Muscle layer of colon (tissue), 2 donors: ENCODE measurements around the gene GABARAP.

ENCODE experiments used
- H3K27ac ChIP-seq: one replicate; pipeline ENCODE4 v1.7.0; 2013; ENCODE audit warnings: low read depth, mild to moderate bottlenecking, low read length, moderate library complexity
- H3K27me3 ChIP-seq, 2 donors: one replicate each; pipeline ENCODE4 v1.7.0; 2013; ENCODE audit warnings: low read length in 2 of 2, mild to moderate bottlenecking in 2 of 2; ENCODE audit not compliant: insufficient read depth in 2 of 2, control insufficient read depth in 1 of 2
- H3K36me3 ChIP-seq: one replicate; pipeline ENCODE4 v1.7.0; 2013; ENCODE audit warnings: mild to moderate bottlenecking, low read length; ENCODE audit not compliant: insufficient read depth
- H3K4me1 ChIP-seq: one replicate; pipeline ENCODE4 v1.7.0; 2013; ENCODE audit warnings: mild to moderate bottlenecking, low read length; ENCODE audit not compliant: insufficient read depth
- H3K4me3 ChIP-seq, 2 donors: one replicate each; pipeline ENCODE4 v1.7.0; 2013; ENCODE audit warnings: low read length in 2 of 2, low read depth in 1 of 2, mild to moderate bottlenecking in 1 of 2, moderate library complexity in 1 of 2
- H3K9ac ChIP-seq: one replicate; pipeline ENCODE4 v1.7.0; 2013; ENCODE audit warnings: low read length
- H3K9me3 ChIP-seq: one replicate; pipeline ENCODE4 v1.7.0; 2013; ENCODE audit warnings: mild to moderate bottlenecking, low read length
- donor health status: abdominal sarcoma.
- donor health status: Adenocarcinoma of cecum.

The GABARAP gene

GRCh38 chr17:7224661-7225111, 17.6 kb downstream of the GABARAP start:
- Histone ChIP-seq H3K4me3 (no peak overlapping the region), H3K27ac (no peak overlapping the region), H3K27me3 (no peaks in the 10 kb centered on the region), H3K9me3 (no peaks in the 10 kb centered on the region), H3K9ac (no peak overlapping the region), H3K4me1 (peaks cover 14% of the 10 kb centered on the region), H3K36me3 (peaks cover 75% of the 10 kb centered on the region)

GRCh38 chr17:7224110-7224509, 18.1 kb downstream of the GABARAP start:
- no peak overlapping the region for H3K27ac ChIP-seq
- H3K4me1 ChIP-seq = peaks cover 19% of the 10 kb centered on the region
- H3K27me3 ChIP-seq = no peaks in the 10 kb centered on the region
- H3K4me3 ChIP-seq = no peak overlapping the region
- H3K9ac ChIP-seq = no peak overlapping the region
- no peaks in the 10 kb centered on the region for H3K9me3 ChIP-seq
- peaks cover 69% of the 10 kb centered on the region for H3K36me3 ChIP-seq

GRCh38 chr17:7223375-7223774, 18.9 kb downstream of the GABARAP start:
- Histone ChIP-seq H3K36me3 (peaks cover 62% of the 10 kb centered on the region), H3K4me3 (no peak overlapping the region), H3K27me3 (no peaks in the 10 kb centered on the region), H3K9ac (no peak overlapping the region), H3K27ac (no peak overlapping the region), H3K9me3 (no peaks in the 10 kb centered on the region), H3K4me1 (peaks cover 24% of the 10 kb centered on the region)

- Histone ChIP-seq H3K9me3 (no peaks in the 10 kb centered on the region), H3K27me3 (no peaks in the 10 kb centered on the region), H3K4me1 (peaks cover 29% of the 10 kb centered on the region), H3K4me3 (no peak overlapping the region), H3K27ac (no peak overlapping the region), H3K9ac (no peak overlapping the region), H3K36me3 (peaks cover 57% of the 10 kb centered on the region)
These were observed 19.3 kb downstream of the GABARAP start for GRCh38 chr17:7222972-7223292.

GRCh38 chr17:7222093-7222971, 19.9 kb downstream of the GABARAP start:
- H3K4me1 ChIP-seq = peaks cover 32% of the 10 kb centered on the region
- no peaks in the 10 kb centered on the region for H3K27me3 ChIP-seq
- no peak overlapping the region for H3K4me3 ChIP-seq
- peaks cover 51% of the 10 kb centered on the region for H3K36me3 ChIP-seq
- no peak overlapping the region for H3K27ac ChIP-seq
- no peak overlapping the region for H3K9ac ChIP-seq
- no peaks in the 10 kb centered on the region for H3K9me3 ChIP-seq

- Histone ChIP-seq H3K36me3 (peaks cover 43% of the 10 kb centered on the region), H3K4me1 (peaks cover 36% of the 10 kb centered on the region), H3K9me3 (no peaks in the 10 kb centered on the region), H3K27ac (peak overlapping the region; percentile 95), H3K4me3 (peak overlapping the region in 1 of 2 donors; percentile 84), H3K27me3 (no peaks in the 10 kb centered on the region), H3K9ac (peak overlapping the region; percentile 88)
These were observed 20.8 kb downstream of the GABARAP start for GRCh38 chr17:7221278-7222092.

- no peaks in the 10 kb centered on the region for H3K27me3 ChIP-seq
- H3K36me3 ChIP-seq = peaks cover 35% of the 10 kb centered on the region
- H3K9me3 ChIP-seq = no peaks in the 10 kb centered on the region
- peak overlapping the region; percentile 95 for H3K27ac ChIP-seq
- H3K4me1 ChIP-seq = peaks cover 43% of the 10 kb centered on the region
- peak overlapping the region; percentile 84 to 96 for H3K4me3 ChIP-seq
- peak overlapping the region; percentile 88 for H3K9ac ChIP-seq
These were observed 21.5 kb downstream of the GABARAP start for GRCh38 chr17:7220593-7221277.

- Histone ChIP-seq H3K4me1 (peaks cover 49% of the 10 kb centered on the region), H3K27me3 (no peaks in the 10 kb centered on the region), H3K4me3 (peak within 1 kb of the TSS; percentile 84 to 96), H3K9me3 (no peaks in the 10 kb centered on the region), H3K27ac (peak within 1 kb of the TSS; percentile 95), H3K36me3 (peaks cover 29% of the 10 kb centered on the region), H3K9ac (peak within 1 kb of the TSS; percentile 88)
These were observed 22.2 kb downstream of the GABARAP start, which contains the start of the genes ACADVL and DLG4 for GRCh38 chr17:7219812-7220592. Gene ACADVL (plus strand): TSS chr17:7219938. CDS start chr17:7219985, 47 bp downstream. Gene DLG4 (minus strand): TSS chr17:7219836.

GRCh38 chr17:7219229-7219811, 22.9 kb downstream of the GABARAP start:
- Histone ChIP-seq H3K9ac (peak overlapping the region; percentile 88), H3K27me3 (no peaks in the 10 kb centered on the region), H3K4me3 (peak overlapping the region; percentile 84 to 96), H3K4me1 (peaks cover 49% of the 10 kb centered on the region), H3K9me3 (no peaks in the 10 kb centered on the region), H3K27ac (peak overlapping the region; percentile 95), H3K36me3 (peaks cover 29% of the 10 kb centered on the region)

- peaks cover 53% of the 10 kb centered on the region for H3K4me1 ChIP-seq
- H3K9me3 ChIP-seq = no peaks in the 10 kb centered on the region
- peak overlapping the region in 1 of 2 donors; percentile 79 for H3K4me3 ChIP-seq
- peak overlapping the region; percentile 88 for H3K9ac ChIP-seq
- peaks cover 24% of the 10 kb centered on the region for H3K36me3 ChIP-seq
- no peaks in the 10 kb centered on the region for H3K27me3 ChIP-seq
- peak overlapping the region; percentile 95 for H3K27ac ChIP-seq
These were observed 23.5 kb downstream of the GABARAP start for GRCh38 chr17:7218758-7219157.
